HG02571 (cell line): Measurements from ENCODE around the gene SEC24C.
"Not testable (repeated sequence)": the region's sequence is repeated elsewhere in the genome, so short reads cannot be mapped to it uniquely, and the experiment has no call there.

Experiments used
- ATAC-seq: cut with Tn5 transposase; IDR thresholded peaks from one replicate; pipeline ENCODE4 v1.9.1; 2021; ENCODE audit warnings: mild to moderate bottlenecking, moderate library complexity; ENCODE audit not compliant: unreplicated experiment

Gene SEC24C

DNA sequence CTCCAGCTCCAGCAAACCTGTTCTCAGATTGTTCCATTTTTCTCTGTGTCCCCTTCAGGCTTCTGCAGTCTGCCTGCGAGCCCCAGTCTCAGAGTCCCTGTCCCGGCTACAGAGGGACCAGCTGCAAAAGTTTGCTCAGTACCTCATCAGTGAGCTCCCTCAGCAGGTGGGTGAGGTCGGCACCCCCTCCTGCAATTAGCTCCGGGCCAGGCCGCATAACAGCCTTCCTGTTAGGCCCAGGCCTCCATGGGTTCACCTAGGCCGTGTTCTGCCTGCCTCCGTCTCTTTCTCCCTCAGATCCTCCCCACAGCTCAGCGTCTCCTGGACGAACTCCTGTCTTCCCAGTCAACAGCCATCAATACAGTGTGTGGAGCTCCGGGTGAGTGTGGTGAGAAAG is 45.5 kb downstream of the SEC24C start:
- no peak for ATAC-seq

DNA sequence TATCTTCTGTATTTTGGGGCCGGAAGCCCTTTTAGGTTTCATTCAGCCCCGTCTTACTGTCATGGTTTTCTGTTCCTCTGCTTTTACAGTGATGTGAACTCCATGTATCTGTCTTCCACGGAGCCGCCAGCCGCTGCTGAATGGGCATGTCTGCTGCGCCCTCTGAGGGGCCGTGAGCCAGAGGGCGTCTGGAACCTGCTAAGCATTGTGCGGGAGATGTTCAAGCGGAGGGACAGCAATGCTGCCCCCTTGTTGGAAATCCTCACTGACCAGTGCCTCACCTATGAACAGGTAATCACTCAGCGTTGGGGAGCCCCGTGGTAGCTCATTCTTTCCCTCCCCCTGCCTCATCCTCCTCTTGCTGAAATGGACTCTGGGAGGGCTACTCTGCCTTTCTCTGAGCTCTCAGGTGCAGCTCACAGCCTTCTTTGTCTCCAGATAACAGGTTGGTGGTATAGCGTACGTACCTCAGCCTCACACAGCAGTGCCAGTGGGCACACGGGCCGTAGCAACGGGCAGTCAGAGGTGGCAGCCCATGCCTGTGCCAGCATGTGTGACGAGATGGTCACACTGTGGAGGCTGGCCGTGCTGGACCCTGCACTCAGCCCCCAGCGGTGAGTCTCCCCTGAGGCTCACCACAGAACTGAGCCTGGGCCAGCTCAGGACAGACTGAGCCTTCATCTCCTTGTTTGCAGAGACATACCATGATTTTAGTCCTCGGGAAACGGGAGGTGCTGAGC is 46.9 kb downstream of the SEC24C start:
- ATAC-seq: no peak

DNA sequence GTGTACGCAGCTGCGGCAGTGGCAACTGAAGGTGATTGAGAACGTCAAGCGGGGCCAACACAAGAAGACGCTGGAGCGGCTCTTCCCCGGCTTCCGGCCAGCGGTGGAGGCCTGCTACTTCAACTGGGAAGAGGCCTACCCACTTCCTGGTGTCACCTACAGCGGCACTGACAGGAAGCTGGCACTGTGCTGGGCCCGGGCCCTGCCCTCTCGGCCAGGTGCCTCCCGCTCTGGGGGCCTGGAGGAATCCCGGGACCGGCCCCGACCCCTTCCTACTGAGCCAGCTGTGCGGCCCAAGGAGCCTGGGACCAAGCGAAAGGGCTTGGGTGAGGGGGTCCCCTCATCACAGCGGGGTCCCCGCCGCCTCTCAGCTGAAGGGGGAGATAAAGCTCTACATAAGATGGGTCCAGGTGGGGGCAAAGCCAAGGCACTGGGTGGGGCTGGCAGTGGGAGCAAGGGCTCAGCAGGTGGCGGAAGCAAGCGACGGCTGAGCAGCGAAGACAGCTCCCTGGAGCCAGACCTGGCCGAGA is 47.8 kb downstream of the SEC24C start:
- no peak for ATAC-seq

DNA sequence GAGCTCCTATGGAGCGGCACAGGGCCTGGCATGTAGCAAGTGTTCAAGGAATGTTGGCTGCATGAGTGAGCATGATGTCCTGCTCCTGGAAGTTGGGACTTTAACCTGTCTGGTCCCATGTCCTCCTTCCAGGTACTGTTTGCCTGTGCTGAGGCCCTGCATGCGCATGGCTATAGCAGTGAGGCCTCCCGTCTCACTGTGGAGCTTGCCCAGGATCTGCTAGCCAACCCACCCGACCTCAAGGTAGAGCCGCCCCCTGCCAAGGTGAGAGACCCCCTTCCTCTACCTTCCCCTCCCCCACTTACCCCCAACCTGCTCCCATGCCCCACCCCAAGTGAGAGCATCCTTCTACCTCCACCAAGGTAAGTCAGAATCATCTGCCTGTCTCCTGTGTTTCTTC is 49.3 kb downstream of the SEC24C start:
- ATAC-seq: no peak

DNA sequence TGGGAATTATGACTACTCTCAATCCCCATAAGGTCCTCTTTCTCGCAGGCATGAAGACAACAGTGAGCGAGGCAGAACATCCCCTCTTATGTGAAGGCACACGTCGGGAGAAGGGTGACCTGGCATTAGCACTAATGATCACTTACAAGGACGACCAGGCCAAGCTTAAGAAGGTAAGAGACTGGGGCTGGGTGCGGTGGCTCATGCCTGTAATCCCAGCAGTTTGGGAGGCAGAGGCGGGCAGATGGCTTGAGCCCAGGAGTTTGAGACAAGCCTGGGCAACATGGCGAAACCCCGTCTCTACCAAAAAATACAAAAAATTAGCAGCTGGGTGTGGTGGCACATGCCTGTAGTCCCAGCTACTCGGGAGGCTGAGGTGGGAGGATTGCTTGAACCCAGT is 51.3 kb downstream of the SEC24C start:
- ATAC-seq: not testable (repeated sequence)

DNA sequence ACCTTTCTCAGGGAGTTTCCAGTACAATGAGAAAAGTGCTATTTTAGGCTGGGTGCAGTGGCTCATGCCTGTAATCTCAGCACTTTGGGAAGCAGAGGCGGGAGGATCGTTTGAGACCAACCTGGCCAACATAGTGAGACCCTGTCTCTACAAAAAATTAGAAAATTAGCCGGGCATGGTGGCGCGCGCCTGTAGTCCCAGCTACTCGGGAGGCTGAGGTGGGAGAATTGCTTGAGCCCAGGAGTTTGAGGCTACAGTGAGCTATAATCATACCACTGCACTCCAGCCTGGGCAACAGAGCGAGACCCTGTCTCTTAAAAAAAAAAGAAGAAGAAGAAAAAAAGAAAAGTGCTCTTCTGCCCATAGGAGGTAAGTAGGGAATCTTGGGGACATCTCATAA is 51.9 kb downstream of the SEC24C start:
- ATAC-seq: not testable (repeated sequence)

DNA sequence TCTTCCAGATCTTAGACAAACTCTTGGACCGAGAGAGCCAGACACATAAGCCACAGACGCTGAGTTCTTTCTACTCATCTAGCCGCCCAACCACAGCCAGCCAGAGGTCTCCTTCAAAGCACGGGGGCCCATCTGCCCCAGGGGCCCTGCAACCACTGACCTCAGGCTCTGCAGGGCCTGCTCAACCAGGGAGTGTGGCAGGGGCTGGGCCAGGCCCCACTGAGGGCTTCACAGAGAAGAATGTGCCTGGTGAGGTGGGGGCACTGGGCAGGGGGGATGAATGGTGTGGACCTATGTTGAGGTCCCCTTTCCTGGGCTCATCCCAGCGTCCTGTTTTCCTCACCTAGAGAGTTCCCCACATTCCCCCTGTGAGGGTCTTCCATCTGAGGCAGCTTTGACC is 52.6 kb downstream of the SEC24C start:
- ATAC-seq: no peak

DNA sequence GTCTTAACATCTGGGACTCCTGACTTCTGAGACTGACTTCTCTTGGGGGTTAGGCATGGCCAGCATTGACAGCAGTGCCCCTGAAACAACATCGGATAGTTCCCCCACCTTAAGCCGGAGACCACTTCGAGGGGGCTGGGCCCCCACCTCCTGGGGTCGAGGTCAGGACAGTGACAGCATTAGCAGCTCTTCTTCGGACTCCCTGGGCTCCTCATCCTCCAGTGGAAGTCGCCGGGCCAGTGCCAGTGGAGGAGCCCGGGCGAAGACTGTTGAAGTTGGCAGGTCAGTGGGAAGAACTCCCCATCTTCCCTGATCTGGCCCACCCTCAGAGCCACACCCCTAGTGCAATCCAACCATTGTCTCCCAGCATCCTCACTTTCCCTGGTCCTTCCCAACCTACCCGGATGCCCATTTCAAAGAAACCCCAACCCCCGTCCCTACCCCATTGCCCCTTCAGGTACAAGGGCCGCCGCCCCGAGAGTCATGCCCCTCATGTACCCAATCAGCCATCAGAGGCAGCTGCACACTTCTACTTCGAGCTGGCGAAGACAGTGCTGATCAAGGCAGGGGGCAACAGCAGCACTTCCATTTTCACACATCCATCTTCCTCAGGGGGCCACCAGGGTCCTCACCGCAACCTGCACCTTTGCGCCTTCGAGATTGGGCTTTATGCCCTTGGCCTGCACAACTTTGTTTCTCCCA is 53.3 kb downstream of the SEC24C start:
- no peak for ATAC-seq

DNA sequence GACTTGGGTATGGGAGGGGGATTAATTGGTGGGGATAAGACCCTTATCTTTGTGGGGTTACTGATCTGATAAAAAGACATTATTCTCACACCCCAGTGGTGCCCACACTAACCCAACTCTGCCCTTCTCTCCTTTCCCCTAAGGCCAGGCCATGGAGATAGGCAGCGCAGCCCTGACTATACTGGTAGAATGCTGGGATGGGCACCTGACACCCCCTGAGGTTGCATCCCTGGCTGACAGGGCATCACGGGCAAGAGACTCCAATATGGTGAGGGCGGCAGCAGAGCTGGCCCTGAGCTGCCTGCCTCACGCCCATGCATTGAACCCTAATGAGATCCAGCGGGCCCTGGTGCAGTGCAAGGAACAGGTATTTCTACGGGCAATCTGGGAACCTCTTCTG is 53.9 kb downstream of the SEC24C start:
- ATAC-seq: no peak

DNA sequence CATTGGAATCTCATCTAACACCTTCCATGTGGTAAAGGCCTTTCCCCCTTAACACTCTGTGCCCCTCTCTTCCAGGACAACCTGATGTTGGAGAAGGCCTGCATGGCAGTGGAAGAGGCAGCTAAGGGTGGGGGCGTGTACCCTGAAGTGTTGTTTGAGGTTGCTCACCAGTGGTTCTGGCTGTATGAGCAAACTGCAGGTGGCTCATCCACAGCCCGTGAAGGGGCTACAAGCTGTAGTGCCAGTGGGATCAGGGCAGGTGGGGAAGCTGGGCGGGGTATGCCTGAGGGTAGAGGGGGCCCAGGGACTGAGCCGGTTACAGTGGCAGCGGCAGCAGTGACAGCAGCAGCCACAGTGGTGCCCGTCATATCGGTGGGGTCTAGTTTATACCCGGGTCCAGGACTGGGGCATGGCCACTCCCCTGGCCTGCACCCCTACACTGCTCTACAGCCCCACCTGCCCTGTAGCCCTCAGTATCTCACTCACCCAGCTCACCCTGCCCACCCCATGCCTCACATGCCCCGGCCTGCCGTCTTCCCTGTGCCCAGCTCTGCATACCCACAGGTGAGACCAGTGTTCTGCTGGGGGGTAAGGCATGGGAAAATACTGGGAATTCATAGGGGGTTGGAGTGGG is 54.9 kb downstream of the SEC24C start:
- no peak for ATAC-seq

DNA sequence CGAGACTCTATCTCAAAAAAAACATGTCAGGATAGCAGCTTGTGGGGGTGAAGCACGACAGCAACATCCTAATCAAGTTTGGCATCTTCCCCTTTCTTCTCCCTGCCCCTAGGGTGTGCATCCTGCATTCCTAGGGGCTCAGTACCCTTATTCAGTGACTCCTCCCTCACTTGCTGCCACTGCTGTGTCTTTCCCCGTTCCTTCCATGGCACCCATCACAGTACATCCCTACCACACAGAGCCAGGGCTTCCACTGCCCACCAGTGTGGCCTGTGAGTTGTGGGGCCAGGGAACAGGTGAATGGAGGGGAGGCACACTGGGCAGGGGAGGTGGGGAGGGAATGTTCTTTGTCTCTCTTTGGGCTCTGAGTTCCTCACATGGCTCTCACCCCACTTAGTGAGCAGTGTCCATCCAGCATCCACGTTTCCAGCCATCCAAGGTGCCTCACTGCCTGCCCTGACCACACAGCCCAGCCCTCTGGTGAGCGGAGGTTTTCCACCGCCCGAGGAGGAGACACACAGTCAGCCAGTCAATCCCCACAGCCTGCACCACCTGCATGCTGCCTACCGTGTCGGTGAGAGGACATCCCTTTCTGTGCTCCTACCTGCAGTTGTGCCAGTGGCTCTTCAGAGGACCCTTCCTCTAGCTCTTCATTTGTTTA is 55.9 kb downstream of the SEC24C start:
- no peak for ATAC-seq

DNA sequence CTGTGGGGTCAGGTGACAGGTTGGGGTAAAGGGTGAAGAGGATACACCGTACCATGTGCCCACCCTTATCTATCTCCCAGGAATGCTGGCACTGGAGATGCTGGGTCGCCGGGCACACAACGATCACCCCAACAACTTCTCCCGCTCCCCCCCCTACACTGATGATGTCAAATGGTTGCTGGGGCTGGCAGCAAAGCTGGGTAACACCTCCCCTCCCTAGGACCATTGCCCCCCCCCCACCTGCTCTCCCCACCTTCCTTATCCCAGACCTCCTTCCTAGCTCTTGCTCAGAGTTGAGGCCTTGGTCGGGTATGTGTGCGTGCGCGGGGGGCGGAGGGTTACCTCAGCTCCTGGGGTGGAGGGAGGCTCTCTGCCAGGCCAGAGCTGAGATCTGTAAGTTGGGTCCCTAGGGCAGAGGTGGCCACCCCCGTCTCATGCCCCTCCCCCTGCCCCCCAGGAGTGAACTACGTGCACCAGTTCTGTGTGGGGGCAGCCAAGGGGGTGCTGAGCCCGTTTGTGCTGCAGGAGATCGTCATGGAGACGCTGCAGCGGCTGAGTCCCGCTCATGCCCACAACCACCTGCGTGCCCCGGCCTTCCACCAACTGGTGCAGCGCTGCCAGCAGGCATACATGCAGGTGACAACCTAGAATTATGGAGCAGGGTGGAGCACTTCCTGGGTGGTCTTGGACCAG is 56.5 kb downstream of the SEC24C start:
- ATAC-seq: no peak

DNA sequence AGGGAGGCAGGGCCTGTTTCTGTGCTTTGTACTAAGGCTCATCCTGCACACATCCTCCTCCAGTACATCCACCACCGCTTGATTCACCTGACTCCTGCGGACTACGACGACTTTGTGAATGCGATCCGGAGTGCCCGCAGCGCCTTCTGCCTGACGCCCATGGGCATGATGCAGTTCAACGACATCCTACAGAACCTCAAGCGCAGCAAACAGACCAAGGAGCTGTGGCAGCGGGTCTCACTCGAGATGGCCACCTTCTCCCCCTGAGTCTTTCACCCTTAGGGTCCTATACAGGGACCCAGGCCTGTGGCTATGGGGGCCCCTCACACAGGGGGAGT is 57.0 kb downstream of the SEC24C start:
- ATAC-seq: no peak

DNA sequence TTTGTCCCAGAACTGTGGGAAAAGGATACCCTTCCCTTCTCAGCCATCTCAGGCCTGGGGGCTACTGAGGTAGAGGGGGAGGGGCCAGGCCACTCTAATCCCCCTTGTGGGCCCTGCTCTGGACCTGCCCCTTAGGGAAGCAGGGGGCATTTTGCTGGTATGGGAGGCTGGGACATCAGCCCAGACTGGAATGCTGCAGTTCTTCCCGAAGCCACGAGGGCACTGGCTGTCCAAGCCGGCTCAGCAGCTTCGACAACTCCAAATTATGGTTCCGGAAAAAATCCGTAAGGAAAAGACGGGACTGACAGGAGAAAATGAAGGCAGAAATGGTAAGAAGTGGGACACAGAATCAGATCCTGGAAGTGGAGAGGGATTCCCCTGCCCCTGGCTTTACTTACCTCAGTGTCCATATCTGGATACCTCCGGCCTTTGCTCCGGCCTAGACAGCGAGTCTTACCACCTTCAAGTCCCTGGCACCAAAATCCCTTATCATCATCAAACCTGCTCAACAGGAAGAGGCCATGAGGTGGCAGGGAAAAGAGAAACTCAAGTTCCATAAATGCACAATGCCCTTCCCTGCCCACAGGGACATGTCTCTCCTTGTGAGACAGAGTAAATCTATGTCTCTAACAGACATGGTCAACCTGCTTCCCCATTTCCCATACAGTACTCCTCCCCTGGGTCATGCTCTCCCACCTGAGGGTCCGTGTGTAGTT is 58.3 kb downstream of the SEC24C start:
- ATAC-seq: no peak

DNA sequence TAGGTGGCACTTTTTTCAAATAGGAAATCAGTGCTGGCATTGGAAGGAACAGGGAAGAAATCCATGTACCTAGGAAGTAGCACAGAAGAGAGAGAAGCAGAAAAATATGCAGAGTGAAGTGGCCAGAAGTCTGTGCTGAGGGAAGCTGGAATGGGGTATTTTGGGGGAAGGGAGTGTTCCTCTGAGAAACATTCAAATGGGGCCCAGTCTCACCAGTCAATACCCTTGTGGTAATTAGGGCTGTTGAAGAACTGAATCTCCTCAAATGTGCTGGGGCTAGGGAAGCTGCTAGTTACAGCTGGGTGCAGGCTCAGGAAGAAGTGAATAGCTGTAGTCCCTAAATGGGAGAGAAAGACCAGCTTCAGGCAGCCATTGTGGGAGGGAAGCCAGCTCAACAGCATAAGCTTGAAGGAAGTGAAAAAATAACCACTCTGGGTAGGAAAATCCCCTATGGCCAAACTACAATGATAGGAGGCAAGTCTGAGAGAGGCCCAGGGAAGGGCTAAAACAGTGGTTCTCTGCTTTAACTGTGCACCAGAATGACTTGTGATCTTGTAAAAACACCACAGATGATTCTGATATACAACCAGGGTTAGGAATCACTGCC is 59.6 kb downstream of the SEC24C start:
- ATAC-seq: no peak

DNA sequence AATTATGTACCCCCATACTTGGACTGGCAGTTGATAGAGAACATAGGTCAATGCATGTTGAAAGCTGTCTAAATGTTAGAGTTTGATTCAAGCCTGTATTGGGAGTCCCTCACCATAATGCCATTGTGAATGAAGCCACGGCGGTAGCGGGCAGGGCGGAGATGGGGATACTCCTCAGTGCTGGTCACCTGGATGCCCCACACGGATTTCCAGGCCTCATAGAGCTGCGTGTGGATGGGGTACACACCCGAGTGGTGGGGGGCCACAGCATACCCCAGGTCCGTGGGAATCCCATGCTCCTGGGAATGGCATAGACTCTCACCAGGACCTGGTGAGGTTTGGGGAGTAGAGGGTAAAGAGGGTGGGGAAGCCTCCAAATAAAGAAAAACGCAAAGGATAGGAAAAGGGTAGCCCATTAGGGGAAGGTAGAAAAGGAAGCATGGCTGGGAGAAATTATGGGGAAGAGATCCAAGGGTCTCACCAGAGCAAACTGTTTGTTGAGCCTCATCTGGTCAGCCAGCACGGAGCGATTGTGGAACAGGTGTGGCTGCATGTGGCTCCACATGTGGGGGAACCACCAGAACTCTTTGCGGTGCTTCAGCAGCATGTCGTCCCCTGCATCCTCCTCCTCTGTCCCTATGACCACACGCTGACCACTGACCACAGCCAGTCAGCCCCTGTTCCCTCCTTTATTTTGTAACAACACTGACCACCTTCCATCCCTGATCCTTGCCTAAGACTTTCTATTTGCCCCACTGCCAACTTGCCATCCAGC is 62.2 kb downstream of the SEC24C start:
- no peak for ATAC-seq

DNA sequence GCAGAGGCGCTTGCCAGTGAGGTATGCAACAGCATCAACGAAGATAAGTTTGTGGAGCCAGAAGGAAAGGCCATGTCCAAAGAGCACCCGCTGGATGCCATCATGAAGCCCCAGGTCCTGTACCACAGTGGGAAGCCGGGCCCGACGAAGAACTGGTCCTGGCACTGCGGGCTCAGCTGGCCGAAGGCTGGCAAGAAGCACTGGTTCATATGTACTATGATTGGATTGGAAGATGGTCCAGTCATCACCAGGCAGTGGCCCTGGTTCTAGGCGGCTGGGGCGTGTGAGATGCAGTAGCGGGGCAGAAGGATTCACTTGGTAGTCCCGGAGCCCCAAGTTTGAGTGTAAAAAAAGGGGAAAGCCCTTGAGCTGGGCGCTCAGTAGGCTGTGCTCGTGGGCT is 63.3 kb downstream of the SEC24C start:
- no peak for ATAC-seq

DNA sequence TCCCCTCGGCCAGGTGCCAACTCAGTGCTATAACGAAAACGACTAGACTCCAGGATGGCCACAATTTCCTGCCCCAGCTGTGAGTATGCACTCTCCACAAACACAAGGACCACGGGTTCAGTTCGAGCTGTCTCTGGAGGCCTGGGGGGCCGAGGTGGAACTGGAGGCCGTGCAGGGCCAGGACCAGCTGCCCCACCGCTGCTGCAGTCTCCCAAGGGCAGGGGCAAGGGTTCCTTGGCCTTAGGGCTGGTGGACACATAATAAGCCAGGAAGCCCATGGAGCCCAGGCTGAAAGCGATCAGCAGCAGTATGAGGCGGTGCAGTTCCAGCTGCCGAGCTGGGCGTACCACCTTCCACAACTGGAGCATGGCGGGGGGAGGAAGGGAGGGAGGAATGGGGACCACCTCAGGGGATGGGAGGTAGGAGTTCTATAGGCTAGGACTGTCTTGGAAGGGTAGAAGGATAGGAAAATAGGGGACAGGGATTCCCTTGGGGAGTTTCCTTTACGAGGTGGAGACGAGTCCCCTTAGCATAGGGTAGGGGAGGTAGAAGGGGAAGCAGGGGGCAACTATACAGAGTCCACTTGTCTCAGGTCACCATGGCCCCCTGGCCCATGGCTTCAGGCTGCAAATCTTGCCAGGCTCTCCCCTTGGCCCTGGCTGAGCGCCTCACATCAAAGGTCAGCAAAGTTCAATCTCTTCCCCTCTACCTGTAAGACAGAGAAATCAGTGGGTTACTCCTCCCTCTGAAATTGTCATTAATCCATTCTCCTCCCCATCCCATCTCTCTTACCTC is 64.0 kb downstream of the SEC24C start:
- no peak for ATAC-seq
